ENCODE results near the gene AFDN. TPM values are rescaled to one million over a fixed set of nuclear protein-coding genes. Genes with fewer than 3 reads are reported as not detected.

The AFDN gene
- total and polyA plus RNA-seq, 2 experiments from 2014 or later = 130 to 198 TPM

DNA sequence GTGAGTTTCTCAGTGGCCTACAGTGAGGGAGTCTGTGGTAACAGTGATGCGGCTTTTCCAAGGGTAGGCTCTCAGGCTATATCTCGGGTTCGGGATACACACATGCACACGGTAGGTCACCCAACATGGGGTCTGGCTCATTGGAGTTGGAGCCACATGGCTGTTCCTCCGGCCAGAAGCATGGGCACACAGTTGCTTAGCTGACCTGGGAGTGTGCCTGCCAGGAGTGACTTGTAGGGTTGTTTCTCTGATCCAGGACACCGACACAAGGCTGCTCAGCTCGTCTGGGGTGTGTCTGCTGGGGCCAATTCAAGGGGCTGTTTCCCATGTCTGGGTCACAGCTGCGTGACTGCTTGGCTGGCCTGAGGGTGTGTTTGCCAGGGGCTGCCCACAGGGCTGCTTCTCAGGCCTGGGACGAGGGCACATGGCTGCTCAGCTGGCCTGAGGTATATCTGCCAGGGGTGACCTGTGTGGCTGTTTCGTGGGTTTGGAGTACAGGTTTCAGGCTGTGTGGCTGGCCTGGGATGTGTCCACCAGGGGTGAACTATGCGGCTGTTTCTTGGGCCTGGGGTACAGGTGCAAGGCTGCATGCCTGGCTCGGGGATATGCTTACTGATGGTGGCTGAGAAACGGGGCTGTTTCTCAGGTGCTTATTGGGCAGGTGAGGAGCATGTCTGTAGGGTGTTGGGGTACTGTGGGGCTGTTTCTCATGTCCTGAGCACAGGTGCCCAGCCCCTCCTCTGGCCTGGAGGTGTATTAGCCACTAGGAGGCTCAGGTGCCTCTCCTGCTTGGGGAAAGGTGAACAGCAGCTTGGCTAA lies 185.9 kb downstream of the AFDN start:
- no peak overlapping the region for H3K27ac ChIP-seq
- no peak for DNase-seq (ENCODE audit: low spot score)
- 85% methylated on average over 13 of the region's 13 CpGs for WGBS (ENCODE audit: low lambda C conversion rate, missing lambda C conversion rate)

DNA sequence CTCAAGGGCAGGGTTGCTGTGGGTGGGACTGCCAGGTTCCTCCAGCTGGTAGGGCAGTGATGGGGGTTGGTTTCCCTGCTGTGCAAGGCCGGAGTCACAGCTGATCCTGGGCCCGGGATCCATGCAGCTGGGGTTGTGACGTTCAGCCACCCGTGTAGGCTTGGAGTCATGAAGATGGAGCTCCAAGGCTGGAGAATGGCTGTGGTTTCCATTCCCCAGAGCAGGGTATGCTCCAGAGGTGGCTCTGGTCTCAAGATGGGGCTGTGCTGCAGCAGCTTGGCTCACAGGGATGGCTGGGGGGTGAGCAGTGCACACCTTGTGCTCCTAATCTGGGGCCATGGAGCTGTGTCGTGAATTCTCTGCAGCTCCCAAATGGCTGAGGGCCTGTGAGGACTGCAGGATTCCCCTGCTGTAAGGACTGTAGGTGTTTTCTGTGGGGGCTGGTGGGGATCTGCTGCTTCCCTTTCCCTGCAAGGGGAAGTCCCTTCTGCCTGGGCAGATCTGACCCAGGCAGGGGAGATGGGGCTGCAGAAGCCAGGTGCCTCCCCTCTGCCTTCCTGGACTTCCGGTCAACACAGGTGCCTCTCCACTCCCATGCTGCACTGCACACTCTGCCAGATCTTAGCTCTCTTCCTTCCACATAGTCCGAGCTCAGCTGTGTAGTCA lies 186.7 kb downstream of the AFDN start:
- Histone ChIP-seq H2AFZ (no peak overlapping the region), H3K36me3 (replicated peaks; ENCODE audit: insufficient read depth, low read depth) (no peaks in the 10 kb centered on the region), H4K20me1 (ENCODE audit: insufficient read depth, poor library complexity, severe bottlenecking) (no peaks in the 10 kb centered on the region), H3K27me3 (no peaks in the 10 kb centered on the region), H3K9me2 (replicated peaks; ENCODE audit: insufficient read depth) (no peaks in the 10 kb centered on the region), H3K4me3 (no peak overlapping the region), H3K79me2 (no peaks in the 10 kb centered on the region), H3K4me2 (no peak overlapping the region), H3K4me1 (ENCODE audit: insufficient read depth) (peaks cover 15% of the 10 kb centered on the region), H3K9me3 (ENCODE audit: low read depth) (peaks cover 11% of the 10 kb centered on the region), H3K27ac (no peak overlapping the region)
- DNase-seq (ENCODE audit: low spot score) = no peak
- WGBS (ENCODE audit: low lambda C conversion rate, missing lambda C conversion rate) = 88% methylated on average over 7 of the region's 7 CpGs
- TF ChIP-seq EZH2 (IDR thresholded peaks at IDR 0.05; ENCODE audit: borderline replicate concordance) = no peak
- TF ChIP-seq, protein P1, sequence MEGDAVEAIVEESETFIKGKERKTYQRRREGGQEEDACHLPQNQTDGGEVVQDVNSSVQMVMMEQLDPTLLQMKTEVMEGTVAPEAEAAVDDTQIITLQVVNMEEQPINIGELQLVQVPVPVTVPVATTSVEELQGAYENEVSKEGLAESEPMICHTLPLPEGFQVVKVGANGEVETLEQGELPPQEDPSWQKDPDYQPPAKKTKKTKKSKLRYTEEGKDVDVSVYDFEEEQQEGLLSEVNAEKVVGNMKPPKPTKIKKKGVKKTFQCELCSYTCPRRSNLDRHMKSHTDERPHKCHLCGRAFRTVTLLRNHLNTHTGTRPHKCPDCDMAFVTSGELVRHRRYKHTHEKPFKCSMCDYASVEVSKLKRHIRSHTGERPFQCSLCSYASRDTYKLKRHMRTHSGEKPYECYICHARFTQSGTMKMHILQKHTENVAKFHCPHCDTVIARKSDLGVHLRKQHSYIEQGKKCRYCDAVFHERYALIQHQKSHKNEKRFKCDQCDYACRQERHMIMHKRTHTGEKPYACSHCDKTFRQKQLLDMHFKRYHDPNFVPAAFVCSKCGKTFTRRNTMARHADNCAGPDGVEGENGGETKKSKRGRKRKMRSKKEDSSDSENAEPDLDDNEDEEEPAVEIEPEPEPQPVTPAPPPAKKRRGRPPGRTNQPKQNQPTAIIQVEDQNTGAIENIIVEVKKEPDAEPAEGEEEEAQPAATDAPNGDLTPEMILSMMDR (IDR thresholded peaks at IDR 0.05; ENCODE audit: poor library complexity) = no peak
- no peak for TF ChIP-seq EZH2phosphoT487 (IDR thresholded peaks at IDR 0.05; ENCODE audit: low read depth, severe bottlenecking, unreplicated experiment)

More for the DNA sequence above, 185.9 kb downstream of the AFDN start:
- Histone ChIP-seq H3K9me2 (replicated peaks; ENCODE audit: insufficient read depth) (no peaks in the 10 kb centered on the region), H3K36me3 (replicated peaks; ENCODE audit: insufficient read depth, low read depth) (no peaks in the 10 kb centered on the region), H3K4me3 (no peak overlapping the region), H3K79me2 (no peaks in the 10 kb centered on the region), H3K4me2 (no peak overlapping the region), H2AFZ (no peak overlapping the region), H3K27me3 (no peaks in the 10 kb centered on the region), H3K9me3 (ENCODE audit: low read depth) (peaks cover 11% of the 10 kb centered on the region), H4K20me1 (ENCODE audit: insufficient read depth, poor library complexity, severe bottlenecking) (no peaks in the 10 kb centered on the region), H3K4me1 (ENCODE audit: insufficient read depth) (peaks cover 15% of the 10 kb centered on the region)
- no peak for TF ChIP-seq EZH2phosphoT487 (IDR thresholded peaks at IDR 0.05; ENCODE audit: low read depth, severe bottlenecking, unreplicated experiment)
- no peak for TF ChIP-seq EZH2 (IDR thresholded peaks at IDR 0.05; ENCODE audit: borderline replicate concordance)
- TF ChIP-seq, protein P1 (IDR thresholded peaks at IDR 0.05; ENCODE audit: poor library complexity) = no peak

DNA sequence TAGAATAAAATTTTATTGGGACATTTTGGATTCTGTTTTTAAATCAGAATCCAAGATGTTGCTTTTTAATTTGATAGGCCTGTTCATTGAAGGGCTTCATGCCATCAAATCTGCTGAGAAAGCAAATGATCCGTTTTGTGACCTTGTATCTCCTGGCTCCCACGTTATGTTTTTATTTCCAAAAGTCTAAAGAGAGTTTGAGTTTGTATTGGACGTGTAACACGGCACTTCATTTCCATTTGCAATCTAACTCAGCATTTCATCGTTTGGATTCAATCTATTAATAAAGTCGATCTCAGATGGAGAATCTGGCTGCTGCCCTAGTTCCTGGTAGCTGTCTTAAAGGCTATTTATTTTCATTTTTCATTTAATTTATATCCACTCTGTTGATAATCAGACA lies 187.7 kb downstream of the AFDN start:
- DNase-seq (ENCODE audit: low spot score) = no peak
- Histone ChIP-seq H3K27me3 (no peaks in the 10 kb centered on the region), H3K36me3 (replicated peaks; ENCODE audit: insufficient read depth, low read depth) (no peaks in the 10 kb centered on the region), H3K4me1 (ENCODE audit: insufficient read depth) (peaks cover 15% of the 10 kb centered on the region), H3K4me2 (no peak overlapping the region), H3K79me2 (no peaks in the 10 kb centered on the region), H3K9me2 (replicated peaks; ENCODE audit: insufficient read depth) (no peaks in the 10 kb centered on the region), H2AFZ (no peak overlapping the region), H4K20me1 (ENCODE audit: insufficient read depth, poor library complexity, severe bottlenecking) (no peaks in the 10 kb centered on the region), H3K4me3 (no peak overlapping the region), H3K27ac (no peak overlapping the region), H3K9me3 (ENCODE audit: low read depth) (peaks cover 11% of the 10 kb centered on the region)
- 73% methylated on average over 6 of the region's 6 CpGs for WGBS (ENCODE audit: low lambda C conversion rate, missing lambda C conversion rate)
- TF ChIP-seq, protein P1 (IDR thresholded peaks at IDR 0.05; ENCODE audit: poor library complexity) = no peak
- TF ChIP-seq EZH2 (IDR thresholded peaks at IDR 0.05; ENCODE audit: borderline replicate concordance) (no peak), EZH2phosphoT487 (IDR thresholded peaks at IDR 0.05; ENCODE audit: low read depth, severe bottlenecking, unreplicated experiment) (no peak)
